K562 (cell line): ENCODE data around the gene MTMR4. TPM values are rescaled to one million over a fixed set of nuclear protein-coding genes. Genes with fewer than 3 reads are reported as not detected.

Source experiments
- ASH1L ChIP-seq: fragments of 450-650 bp; IDR thresholded peaks from 2 replicates; pipeline ENCODE4 v1.6.1; 2018; ENCODE audit warnings: borderline replicate concordance, mild to moderate bottlenecking, low read depth; ENCODE audit not compliant: partially characterized antibody
- CHD2 ChIP-seq: IDR thresholded peaks from 2 replicates; pipeline ENCODE4 v1.6.1; 2011; ENCODE audit warnings: low read depth, low read length
- CTBP1 ChIP-seq: fragments of 450-650 bp; IDR thresholded peaks from 2 replicates; pipeline ENCODE4 v1.6.1; 2016; ENCODE audit warnings: borderline replicate concordance
- GTF2A2 ChIP-seq: IDR thresholded peaks from 2 replicates; pipeline ENCODE4 v1.6.1; 2016; ENCODE audit warnings: mild to moderate bottlenecking, missing genetic modification characterization, missing compliant biosample characterization
- HLTF ChIP-seq: fragments of 450-650 bp; IDR thresholded peaks from 2 replicates; pipeline ENCODE4 v1.6.1; 2016
- HMGN3 ChIP-seq: IDR thresholded peaks from 2 replicates; pipeline ENCODE4 v1.6.1; 2011; ENCODE audit warnings: borderline replicate concordance, low read depth, mild to moderate bottlenecking, mixed read lengths, low read length; ENCODE audit not compliant: insufficient read length; ENCODE audit errors: extremely low read depth
- HNRNPUL1 ChIP-seq: fragments of 200-400 bp; formaldehyde crosslinking; IDR thresholded peaks from 2 replicates; pipeline ENCODE4 v1.6.1; 2017; ENCODE audit warnings: low read length
- JUND ChIP-seq, 2 experiments: IDR thresholded peaks; 2 replicates in 1 of 2; 3 replicates in 1 of 2; pipeline ENCODE4 v1.6.1; 2011; ENCODE audit warnings: borderline replicate concordance in 2 of 2, low read depth in 2 of 2, low read length in 2 of 2, improper control_type of control experiment in 1 of 2, missing biosample characterization in 1 of 2, missing genetic modification characterization in 1 of 2, missing genetic modification reagents in 1 of 2
- KLF16 ChIP-seq: IDR thresholded peaks from 2 replicates; pipeline ENCODE4 v1.6.1; 2016; ENCODE audit warnings: antibody characterized with exemption
- NFXL1 ChIP-seq: fragments of 450-650 bp; formaldehyde crosslinking; IDR thresholded peaks from 2 replicates; pipeline ENCODE4 v1.4.0; 2021; ENCODE audit warnings: mild to moderate bottlenecking
- RBM14 ChIP-seq: fragments of 200-400 bp; formaldehyde crosslinking; IDR thresholded peaks from 2 replicates; pipeline ENCODE4 v1.6.1; 2018; ENCODE audit warnings: low read depth, mild to moderate bottlenecking, low read length, moderate library complexity, borderline replicate concordance; ENCODE audit not compliant: insufficient read depth
- SNRNP70 ChIP-seq: fragments of 200-400 bp; formaldehyde crosslinking; optimal IDR thresholded peaks from 2 replicates; pipeline ENCODE3; 2017; ENCODE audit warnings: low read depth, low read length
- TCF3 ChIP-seq: sonication (generic); formaldehyde crosslinking; IDR thresholded peaks from 2 replicates; pipeline ENCODE4 v1.4.0; 2020; ENCODE audit warnings: mild to moderate bottlenecking, missing genetic modification reagents
- TRIM24 ChIP-seq, 2 experiments: fragments of 450-650 bp; IDR thresholded peaks; 2 replicates each; pipeline ENCODE4 v1.6.1; 2016
- ZNF121 ChIP-seq: sonication (generic); formaldehyde crosslinking; conservative IDR thresholded peaks from 2 replicates; pipeline ENCODE4 v1.8.0; 2022; ENCODE audit warnings: missing genetic modification reagents
- ZNF217 ChIP-seq: sonication (generic); formaldehyde crosslinking; IDR thresholded peaks from 2 replicates; pipeline ENCODE4 v1.8.0; 2022; ENCODE audit warnings: mild to moderate bottlenecking, missing genetic modification reagents
- ZNF436 ChIP-seq: fragments of 250-450, 450-650 bp; sonication (Bioruptor Pico); formaldehyde crosslinking; IDR thresholded peaks from 2 replicates; pipeline ENCODE4 v1.7.0; 2020; ENCODE audit warnings: mild to moderate bottlenecking
- ZNF589 ChIP-seq: fragments of 200-800 bp; sonication (Bioruptor generic); IDR thresholded peaks from 2 replicates; pipeline ENCODE4 v1.6.1; 2016; ENCODE audit warnings: low read depth, missing genetic modification characterization, missing compliant biosample characterization
- polyA plus RNA-seq, 8 experiments: library from polyadenylated mRNA; depleted of rRNA in 4 of 8; stranded (reverse) in 5 of 8; unstranded in 3 of 8; fragments of >200 nt; fragmentation: Nextera tagmentation in 2 of 8; fragmentation: Illumina TruSeq in 1 of 8; extraction: Ambion mirVana in 2 of 8; extraction: Trizol in 1 of 8; gene quantifications; 2 replicates each; pipeline versions ENCODE4 v1.2.1 to v1.2.3, GENCODE V29; 2011 to 2014; ENCODE audit warnings: inconsistent platforms in 1 of 8, missing spikeins in 1 of 8
- total RNA-seq, 7 experiments: library from RNA; depleted of rRNA in 6 of 7; stranded (reverse); fragments of >200 nt in 6 of 7; fragmentation: Illumina TruSeq in 2 of 7; extraction: Trizol in 2 of 7; gene quantifications; 2 replicates each; pipeline versions ENCODE4 v1.2.1 to v1.2.3, GENCODE V29; 2011 to 2021; ENCODE audit warnings: low replicate concordance in 1 of 7
- TF ChIP-seq, protein P1 (sequence below): fragments of 150-350 bp; IDR thresholded peaks from 2 replicates; pipeline ENCODE4 v1.6.1; 2014; ENCODE audit warnings: low read depth, mild to moderate bottlenecking, low read length, borderline replicate concordance
- TF ChIP-seq, protein P2 (sequence below): fragments of 250-450 bp; sonication (Bioruptor Pico); IDR thresholded peaks from 2 replicates; pipeline ENCODE4 v1.8.0; 2022; ENCODE audit warnings: inconsistent platforms
- TF ChIP-seq, protein P3 (sequence below): IDR thresholded peaks from 2 replicates; pipeline ENCODE4 v1.6.1; 2012; ENCODE audit warnings: low read depth, low read length, improper control_type of control experiment, borderline replicate concordance

Gene MTMR4
- total and polyA plus RNA-seq, 9 of the 15 experiments (the other 6 are each of a cell fraction or from before 2014, with no cell fraction given) = 8.8 to 45.7 (median 28.7) TPM

DNA sequence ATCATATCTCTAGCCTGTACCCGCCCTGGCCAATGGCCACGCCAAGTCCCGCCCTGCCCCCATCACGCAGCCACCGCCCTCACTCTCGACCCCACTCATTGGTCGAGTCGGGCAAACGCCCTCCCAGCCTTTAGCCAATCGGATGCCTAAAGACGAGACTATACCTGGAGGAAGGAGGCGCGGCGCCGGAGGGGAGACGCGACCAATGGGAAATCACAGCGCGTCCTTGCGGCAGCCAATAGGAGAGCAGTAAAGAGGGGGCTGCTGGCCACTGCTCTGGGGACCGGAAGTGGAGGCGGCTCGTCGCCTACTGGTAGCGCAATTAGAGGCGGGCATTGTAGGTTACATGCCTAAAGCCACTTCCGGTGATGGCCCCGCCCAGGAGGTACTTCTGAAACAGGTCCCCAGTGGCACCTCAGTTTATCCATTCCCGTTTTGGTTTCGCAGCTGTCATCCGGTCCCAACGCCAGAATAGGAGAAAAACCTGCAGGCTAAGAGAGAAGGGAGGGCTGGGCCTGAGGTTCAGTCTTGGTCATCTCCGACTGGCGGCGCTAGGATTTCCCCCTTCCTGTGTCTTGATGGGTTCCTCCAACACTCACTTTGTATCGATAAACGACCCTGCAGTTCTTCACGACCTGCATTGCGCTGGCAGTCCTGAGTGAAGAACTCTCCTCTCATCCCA, 3.6 kb upstream of the MTMR4 start (continued):
- TF ChIP-seq, protein P1, sequence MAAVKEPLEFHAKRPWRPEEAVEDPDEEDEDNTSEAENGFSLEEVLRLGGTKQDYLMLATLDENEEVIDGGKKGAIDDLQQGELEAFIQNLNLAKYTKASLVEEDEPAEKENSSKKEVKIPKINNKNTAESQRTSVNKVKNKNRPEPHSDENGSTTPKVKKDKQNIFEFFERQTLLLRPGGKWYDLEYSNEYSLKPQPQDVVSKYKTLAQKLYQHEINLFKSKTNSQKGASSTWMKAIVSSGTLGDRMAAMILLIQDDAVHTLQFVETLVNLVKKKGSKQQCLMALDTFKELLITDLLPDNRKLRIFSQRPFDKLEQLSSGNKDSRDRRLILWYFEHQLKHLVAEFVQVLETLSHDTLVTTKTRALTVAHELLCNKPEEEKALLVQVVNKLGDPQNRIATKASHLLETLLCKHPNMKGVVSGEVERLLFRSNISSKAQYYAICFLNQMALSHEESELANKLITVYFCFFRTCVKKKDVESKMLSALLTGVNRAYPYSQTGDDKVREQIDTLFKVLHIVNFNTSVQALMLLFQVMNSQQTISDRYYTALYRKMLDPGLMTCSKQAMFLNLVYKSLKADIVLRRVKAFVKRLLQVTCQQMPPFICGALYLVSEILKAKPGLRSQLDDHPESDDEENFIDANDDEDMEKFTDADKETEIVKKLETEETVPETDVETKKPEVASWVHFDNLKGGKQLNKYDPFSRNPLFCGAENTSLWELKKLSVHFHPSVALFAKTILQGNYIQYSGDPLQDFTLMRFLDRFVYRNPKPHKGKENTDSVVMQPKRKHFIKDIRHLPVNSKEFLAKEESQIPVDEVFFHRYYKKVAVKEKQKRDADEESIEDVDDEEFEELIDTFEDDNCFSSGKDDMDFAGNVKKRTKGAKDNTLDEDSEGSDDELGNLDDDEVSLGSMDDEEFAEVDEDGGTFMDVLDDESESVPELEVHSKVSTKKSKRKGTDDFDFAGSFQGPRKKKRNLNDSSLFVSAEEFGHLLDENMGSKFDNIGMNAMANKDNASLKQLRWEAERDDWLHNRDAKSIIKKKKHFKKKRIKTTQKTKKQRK = peak; percentile 87
- TF ChIP-seq ZNF436 (CRISPR knock-in tag) (no peak), HLTF (0 out of 2 replicates have a peak, but pooled peaks have one; percentile 51), ASH1L (peak; percentile 98), ZNF589 (peak; percentile 71; the same call in 1 of the 2 replicates), GTF2A2 (tag) (0 out of 2 replicates have a peak, but pooled peaks have one; percentile 22), CTBP1 (peak; percentile 52), SNRNP70 (no peak), TRIM24 (IDR thresholded peaks at IDR 0.05) (peak in 1 of 2 experiments; percentile 91; a peak in 2 of 4 replicates), HNRNPUL1 (no peak), TCF3 (no peak), JUND (IDR thresholded peaks at IDR 0.05; ENCODE audit: borderline replicate concordance, low read depth, low read length) (peak; percentile 73), JUND (tag; IDR thresholded peaks at IDR 0.05; ENCODE audit: borderline replicate concordance, low read depth, low read length) (peak; percentile 23; the same call in 1 of the 3 replicates), CHD2 (peak; percentile 86), ZNF121 (CRISPR knock-in tag) (no peak), HMGN3 (peak; percentile 20), RBM14 (no peak), NFXL1 (CRISPR knock-in tag) (no peak), ZNF217 (CRISPR knock-in tag) (no peak), KLF16 (peak; percentile 55; the same call in 1 of the 2 replicates)
- TF ChIP-seq, protein P2, sequence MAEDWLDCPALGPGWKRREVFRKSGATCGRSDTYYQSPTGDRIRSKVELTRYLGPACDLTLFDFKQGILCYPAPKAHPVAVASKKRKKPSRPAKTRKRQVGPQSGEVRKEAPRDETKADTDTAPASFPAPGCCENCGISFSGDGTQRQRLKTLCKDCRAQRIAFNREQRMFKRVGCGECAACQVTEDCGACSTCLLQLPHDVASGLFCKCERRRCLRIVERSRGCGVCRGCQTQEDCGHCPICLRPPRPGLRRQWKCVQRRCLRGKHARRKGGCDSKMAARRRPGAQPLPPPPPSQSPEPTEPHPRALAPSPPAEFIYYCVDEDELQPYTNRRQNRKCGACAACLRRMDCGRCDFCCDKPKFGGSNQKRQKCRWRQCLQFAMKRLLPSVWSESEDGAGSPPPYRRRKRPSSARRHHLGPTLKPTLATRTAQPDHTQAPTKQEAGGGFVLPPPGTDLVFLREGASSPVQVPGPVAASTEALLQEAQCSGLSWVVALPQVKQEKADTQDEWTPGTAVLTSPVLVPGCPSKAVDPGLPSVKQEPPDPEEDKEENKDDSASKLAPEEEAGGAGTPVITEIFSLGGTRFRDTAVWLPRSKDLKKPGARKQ (CRISPR knock-in tag) = no peak
- TF ChIP-seq, protein P3, sequence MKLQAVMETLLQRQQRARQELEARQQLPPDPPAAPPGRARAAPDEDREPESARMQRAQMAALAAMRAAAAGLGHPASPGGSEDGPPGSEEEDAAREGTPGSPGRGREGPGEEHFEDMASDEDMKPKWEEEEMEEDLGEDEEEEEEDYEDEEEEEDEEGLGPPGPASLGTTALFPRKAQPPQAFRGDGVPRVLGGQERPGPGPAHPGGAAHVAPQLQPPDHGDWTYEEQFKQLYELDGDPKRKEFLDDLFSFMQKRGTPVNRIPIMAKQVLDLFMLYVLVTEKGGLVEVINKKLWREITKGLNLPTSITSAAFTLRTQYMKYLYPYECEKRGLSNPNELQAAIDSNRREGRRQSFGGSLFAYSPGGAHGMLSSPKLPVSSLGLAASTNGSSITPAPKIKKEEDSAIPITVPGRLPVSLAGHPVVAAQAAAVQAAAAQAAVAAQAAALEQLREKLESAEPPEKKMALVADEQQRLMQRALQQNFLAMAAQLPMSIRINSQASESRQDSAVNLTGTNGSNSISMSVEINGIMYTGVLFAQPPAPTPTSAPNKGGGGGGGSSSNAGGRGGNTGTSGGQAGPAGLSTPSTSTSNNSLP = 0 out of 2 replicates have a peak, but pooled peaks have one; percentile 12
